Activated CD8-positive, alpha-beta memory T cell treated with anti-CD3 and anti-CD28 coated beads for 24 hours (primary cell): ENCODE results near the gene TMEM120B.
"Not testable (repeated sequence)": the region's sequence is repeated elsewhere in the genome, so short reads cannot be mapped to it uniquely, and the experiment has no call there.

ENCODE experiments used
- DNase-seq: peaks from one replicate; pipeline ENCODE4 v3.0.0-alpha.2; 2020

TMEM120B gene

DNA sequence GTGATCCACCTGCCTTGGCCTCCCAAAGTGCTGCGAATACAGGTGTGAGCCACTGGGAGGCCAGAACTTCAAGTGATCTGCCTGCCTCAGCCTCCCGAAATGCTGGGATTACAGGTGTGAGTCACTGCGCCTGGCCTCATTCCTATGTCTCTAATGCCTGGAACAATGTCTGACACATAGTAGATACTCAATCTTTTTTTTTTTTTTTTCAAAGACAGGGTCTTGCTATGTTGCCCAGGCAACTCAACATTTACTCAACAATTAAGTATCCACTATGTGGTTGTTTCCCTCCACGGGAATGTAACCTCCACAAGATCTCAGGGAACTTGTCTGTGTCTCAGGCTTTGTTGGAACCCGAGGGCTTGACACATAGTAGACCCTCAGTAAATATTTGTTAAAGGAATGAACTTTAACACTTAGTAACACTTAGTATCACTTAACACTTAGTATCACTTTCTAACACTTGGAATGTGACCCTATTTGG lies 3.0 kb upstream of the TMEM120B start:
- DNase-seq = no peak

DNA sequence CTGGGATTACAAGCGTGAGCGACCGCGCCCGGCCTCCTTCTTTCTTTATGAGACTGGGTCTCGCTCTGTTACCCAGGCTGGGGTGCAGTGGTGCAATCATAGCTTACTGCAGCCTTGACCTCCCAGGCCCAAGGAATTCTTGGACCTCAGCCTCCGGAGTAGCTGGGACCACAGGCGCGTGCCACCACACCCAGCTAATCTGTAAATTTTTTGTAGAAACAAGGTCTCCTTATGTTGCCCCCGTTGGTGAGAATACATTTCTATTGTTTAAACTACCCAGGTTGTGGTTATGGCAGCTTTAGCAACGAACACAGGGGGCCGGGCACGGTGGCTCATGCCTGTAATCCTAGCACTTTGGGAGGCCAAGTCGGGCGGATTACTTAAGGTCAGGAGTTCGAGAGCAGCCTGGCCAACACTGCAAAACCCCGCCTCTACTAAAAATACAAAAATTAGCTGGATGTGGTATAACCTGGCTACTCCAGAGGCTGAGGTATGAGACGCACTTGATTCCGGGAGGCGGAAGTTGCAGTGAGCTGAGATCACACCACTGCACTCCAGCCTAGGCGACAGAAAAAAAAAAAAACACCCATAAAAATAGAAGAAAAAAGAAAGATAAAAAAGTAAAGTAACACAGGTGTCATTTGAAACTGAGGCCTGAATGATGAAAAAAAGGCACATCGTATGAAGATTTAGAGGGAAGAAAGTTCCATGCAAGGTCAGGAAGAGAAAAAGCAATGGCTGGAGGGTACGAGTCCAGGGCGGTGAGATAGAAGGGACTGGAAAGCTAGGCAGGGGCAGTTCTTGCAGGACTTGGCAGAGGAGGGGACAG lies 977 bp upstream of the TMEM120B start:
- DNase-seq = peak; percentile 58

DNA sequence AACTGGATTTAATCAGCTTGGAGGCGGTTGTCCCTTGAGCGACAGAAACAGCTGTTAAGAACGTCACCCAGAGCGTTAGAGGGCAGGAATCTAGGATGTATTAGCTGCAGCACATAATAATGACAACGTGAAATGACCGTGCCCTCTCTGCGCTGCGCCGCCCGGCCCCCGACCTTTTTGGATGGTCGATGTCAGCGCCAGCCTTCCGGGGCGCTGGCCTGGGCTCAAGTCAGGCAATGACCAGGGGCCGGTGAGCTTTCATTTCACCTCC lies 427 bp upstream of the TMEM120B start:
- DNase-seq = no peak

DNA sequence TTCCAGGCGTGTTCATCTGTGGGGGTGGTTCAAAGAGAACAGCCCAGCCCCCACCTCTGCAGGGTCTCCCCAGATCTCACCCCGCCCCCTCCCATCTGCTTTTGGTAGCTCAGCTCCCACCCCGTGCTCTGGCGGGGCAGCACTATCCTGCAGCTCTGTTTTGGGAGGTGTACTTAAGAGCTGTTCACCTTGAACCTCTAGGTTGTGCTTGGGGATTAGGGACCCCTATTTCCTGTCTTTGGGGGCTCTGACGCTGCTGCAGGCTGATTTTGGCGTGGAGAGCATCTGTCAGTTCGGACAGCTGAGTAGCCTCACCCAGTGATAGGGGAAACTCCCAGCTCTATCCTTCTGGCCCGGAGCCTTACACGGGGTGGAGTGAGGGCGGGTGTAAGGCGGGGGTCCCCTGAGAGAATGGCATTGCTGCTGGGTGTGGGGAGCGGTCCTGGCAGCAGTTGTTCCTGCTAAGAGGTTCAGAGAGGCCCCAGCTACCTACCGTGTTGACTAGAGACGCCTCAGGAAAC lies 765 bp downstream of the TMEM120B start:
- no peak for DNase-seq

DNA sequence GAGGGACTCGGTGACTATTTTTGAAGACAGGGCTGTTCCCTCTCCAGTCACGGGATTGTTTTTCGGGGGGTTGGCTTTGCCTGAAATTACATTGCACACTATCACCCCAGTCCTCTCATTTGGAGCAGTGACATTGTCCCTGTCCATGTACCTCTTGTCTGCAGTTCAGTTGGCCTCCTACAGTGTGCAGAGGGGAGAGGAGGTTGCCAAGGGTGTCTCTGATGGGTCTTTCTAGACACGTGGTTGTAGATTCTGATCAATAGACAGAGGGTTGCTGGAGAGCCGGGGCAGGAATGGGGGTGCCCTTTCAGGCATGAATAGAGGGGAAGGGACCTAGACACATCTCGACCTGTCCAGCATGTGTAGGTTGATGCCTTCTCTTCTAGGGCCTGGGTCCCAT lies 1.2 kb downstream of the TMEM120B start:
- peak; percentile 61 for DNase-seq

DNA sequence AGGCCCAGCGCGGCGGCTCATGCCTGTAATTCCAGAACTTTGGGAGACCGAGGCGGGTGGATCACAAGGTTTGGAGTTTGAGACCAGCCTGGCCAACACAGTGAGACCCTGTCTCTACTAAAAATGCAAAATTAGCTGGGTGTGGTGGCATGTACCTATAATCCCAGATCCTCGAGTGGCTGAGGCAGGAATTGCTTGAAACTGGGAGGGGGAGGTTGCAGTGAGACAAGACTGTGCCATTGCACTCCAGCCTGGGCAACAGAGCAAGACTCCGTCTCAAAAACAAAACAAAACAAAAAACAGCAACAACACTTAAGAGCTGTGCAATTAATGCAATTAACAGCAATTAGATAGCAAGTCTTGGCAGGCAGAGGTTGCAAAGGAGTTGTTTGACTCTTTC lies 2.5 kb downstream of the TMEM120B start:
- not testable (repeated sequence) for DNase-seq

DNA sequence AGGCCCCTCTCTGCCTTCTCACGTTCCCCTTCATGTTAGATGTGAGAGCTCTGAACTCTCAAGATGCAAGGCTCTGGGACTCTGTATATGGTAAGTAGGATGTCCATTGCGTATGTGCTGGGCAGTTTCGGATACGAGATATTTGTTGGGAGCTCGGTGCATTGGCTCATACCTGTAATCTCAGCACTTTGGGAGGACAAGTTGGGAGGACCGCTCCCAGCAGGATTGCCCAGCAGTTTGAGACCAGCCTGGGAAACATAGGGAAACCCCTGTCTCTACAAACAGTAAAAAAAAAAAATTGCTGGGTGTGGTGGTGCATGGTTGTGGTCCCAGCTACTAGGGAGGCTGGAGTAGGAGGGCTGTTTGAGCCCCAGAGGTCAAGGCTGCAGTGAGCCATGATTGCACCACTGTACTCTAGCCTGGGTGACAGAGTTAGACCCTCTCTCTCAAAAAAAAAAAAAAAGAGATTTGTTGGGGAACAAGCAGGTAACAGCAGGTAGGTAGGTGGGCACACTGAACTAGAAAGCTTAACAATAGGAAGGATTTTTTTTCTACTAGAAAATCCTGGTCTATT lies 3.4 kb downstream of the TMEM120B start:
- no peak for DNase-seq

DNA sequence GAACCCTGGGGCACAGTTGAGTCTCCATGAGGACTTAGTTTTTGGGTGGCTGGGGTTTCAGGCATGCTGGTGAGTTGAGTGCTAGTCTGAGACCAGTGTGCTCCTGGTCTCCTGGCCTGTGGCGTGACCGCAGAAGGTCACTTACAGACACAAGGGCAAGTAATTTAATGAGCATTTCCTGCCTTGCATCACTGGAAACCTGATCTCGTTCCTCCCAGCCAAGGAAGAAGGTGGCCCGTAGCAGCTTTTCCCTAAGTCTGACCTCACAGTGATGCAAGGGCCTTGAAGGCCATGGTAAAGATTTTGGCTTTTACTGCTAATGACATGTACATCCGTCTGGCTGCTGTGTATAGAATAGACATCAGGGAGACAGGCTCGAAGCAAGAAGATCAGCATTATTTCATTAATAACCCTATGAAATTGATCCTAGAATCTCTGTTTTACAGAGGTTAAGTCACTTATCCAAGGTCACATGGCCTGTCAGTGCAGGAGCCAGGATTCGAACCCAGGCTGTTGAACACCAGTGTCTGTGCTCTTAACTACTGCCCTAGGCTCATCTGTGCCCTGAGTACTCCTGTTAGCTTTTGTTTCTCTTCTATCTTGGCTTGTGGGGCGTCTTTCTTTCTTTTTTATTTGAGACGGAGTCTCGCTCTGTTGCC lies 4.6 kb downstream of the TMEM120B start:
- no peak for DNase-seq

DNA sequence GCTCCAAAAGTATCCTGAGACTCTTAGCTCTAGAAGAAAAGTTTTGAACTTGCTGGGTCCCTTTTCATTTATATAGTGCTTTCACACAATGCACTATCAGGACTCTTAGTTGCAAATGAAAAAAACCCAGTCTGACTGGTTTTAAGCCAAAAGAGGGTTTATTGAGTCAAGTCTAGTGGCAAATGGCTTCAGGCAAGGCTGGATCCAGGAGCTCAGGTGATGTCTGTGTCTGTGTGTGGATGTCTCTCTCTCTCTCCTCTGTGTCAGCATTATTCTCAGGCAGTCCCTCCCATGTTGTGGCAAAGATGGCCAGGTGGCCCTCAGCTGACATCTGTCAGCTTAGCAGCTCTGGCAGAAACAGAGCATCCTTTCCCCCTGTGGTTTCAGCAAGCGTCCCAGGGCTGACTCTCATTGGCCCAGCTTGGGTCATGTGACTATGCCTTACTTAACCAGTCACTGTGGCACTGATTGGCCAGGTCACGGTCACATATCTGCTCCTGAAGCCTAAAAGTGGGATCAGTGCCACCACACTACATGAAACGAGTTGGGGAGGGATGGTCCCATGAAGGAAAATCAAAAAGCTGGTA lies 6.2 kb downstream of the TMEM120B start:
- no peak for DNase-seq

DNA sequence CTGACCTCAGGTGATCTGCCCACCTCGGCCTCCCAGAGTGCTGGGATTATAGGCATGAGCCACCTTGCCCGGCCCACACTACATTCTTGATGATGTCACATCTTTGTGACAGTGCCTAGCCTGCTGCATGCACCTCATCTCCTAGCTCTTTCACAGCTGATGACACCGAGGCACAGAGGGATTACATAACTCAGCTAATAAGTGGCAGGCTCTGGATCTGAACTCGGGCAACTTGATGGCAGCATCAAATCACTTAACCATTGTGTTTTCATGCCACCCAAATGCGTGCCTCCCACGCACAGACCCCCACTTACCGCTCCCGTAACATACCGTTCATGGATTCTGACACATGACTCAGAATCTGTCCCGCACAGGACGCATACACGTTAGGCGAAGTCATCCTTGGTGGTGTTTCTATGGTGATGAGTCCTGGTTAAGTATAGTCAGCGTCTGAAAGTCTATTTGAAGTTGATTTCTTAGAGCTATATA lies 7.4 kb downstream of the TMEM120B start:
- no peak for DNase-seq

DNA sequence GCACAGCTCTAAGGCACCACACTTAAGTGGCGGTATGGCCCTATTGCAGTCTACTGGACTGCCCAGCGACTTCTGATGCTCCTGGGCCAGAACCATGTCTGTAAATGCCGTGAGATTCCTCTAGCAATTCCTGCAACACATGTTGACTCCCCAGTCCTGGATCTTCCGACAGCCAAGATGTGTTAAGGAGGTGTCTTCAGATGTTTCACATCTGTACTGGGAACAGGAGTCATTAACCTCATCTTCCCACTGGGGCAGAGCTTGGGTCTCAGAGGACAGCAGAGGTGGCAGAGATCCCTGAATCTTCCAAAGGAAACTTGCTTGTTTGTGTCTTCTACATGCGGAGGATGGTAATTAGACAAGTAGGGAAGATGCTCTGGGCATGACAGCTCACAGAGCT lies 8.2 kb downstream of the TMEM120B start:
- DNase-seq = no peak

DNA sequence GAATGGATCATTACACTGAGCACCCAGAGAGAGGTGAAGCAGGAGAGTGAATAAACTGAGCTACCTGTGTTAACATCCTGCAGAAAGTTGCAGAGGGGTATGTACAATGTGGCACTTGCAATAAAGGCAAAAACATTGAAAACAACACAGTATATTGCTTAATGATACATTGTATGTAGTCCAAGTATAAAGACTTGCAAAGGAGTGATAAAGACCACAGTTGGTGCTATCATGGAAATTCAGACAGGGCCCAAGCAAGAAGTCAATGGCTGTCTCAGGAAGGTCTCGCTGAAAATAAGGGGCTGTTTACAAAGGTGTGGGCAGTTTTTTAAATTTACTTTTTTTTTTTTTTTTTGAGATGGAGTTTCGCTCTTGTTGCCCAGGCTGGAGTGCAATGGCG lies 10.0 kb downstream of the TMEM120B start:
- no peak for DNase-seq

DNA sequence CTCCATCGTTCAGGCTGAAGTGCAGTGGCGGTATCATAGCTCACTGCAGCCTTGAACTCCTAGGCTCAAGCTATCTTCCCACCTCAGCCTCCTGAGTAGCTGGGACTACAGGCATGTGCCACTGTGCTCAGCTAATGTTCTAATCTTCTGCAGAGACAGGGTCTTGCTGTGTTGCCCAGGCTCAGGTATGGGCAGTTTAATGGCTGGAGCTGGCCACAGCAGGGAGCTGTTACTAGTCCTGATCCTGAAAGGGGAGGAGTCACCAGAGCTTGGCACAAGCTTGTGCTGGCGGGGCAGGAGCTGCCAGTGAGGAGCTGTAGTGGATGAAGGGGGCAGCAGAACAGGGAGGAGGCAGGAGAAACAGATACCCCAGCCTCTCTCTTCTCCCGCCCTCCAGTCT lies 10.6 kb downstream of the TMEM120B start:
- no peak for DNase-seq

DNA sequence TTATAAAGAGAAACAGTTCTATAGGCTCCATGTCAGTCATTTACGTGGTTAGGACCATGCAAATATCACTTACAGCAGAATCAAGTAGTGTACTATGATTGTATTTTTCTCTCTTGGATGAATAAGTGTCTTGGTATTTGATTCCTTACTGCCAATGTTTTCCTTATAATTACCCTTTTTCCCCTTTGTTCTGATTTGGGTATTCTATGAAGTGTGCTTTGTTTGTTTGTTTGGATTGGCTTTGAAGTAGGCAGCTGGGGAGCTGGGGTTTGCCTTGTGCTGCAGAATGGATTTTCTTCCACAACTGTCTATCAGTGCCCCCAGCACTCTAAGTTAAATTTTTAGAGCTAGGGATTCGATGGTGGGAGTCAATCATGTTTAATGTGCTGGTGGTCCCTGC lies 12.4 kb downstream of the TMEM120B start:
- no peak for DNase-seq

DNA sequence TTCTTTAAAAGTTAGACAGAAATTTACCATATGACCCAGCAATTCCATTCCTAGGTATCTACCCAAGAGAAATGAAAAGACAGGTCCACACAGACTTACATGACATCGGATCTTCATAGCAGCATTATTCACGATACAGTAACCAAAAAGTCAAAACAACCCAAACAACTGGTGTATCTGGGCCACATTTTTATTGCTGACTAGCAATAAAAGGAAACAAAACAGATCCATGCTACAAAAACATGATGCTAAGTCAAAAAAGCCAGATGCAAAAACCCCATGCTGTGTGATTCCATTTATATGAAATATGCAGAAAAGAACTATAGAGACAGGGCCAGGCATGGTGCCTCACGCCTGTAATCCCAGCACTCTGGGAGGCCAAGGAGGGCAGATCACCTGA lies 12.9 kb downstream of the TMEM120B start:
- no peak for DNase-seq

DNA sequence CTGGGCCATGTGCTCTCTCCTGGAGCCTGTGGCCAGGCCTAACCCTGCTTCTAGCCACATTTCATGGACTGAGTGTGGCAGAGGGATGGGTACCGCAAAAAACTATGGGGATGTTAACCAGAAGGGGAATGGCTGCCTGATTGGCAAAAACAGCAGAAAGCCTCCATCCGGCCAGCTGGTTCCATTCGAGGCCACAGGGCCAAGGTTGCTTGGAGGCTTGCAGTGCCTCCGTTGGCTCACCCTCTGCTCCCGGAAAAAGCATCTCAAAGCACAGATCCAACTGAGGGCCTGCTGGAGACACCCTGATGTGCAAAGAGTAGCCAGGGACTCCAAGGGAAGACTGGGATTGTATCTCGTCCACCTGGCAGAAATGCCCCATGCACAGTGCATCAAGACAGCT lies 16.5 kb downstream of the TMEM120B start:
- no peak for DNase-seq

DNA sequence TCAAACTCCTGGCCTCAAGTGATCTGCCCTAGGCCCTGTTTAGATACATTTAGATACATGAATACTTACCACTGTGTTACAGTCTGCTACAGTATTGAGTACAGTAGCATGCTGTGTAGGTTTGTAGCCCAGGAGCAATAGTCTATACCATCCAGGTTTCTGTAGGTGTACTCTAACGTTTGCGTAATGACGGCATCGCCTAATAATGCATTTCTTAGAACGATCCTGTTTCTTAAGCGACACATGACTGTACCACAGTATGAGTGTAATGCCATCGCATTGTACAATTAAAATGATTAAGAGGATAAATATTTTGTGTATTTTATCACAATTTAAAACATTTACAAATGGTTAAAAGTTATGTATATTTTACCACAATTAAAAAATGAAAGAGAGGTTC lies 18.9 kb downstream of the TMEM120B start:
- no peak for DNase-seq

DNA sequence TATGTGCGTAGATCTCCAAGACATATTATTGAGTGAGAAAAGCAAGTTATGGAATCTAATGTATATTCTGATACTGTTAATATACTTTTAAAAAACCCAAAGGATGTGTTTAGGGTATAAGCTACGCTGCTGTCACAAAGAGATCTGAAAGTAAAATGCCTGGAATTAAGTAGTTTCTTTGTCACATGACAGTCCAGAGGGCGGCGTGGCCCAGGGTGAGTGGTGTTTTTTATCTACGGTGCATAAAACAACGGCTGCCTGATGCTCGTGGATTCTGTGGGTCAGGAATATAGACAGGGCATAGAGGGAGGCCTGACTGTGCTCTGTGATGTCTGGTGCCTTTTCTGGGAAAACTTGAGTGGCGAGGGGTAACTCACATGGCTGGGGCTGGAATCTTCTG lies 21.3 kb downstream of the TMEM120B start:
- DNase-seq = no peak

DNA sequence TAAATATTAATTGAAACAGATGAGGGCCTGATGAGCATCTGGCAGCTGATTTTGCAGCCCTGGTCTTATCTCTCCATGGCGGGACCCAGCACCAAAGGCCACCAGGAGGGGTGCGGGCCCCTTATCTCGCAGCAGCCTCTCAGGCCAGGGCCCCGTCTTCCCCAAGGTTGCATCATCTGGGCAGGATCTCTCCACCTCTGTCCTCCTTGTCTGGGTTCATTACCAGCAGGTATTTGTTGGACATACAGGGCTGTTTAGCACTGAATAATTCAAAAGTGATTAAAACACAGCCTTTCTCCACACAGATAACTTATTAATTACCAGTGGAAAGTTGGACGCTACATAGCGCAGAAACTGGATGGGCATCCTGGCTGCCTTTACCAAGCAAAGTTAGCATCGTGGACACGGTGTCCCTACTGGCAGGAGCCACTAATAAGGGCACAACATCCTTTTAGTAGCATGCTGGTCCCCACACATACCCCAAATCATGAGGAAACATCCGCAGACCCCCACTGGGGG lies 25.8 kb downstream of the TMEM120B start:
- DNase-seq = no peak

DNA sequence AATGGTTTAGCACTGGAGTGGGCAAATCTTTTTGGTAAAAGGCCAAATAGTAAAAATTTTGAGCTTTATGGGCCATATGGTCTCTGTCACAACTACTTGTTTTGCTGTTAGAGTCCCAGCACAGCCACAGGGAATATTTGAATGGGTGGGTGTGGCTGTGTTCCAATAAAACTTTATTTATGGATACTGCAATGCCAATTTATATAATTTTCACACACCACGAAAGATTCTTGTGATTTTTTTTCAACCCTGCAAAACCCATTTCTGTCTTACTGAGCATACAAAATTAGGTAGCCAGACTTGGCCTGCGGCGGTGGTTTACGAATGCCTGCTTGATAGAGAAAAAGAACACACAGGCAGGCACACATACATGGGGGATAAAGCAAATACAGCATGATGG lies 28.3 kb downstream of the TMEM120B start:
- DNase-seq = no peak

DNA sequence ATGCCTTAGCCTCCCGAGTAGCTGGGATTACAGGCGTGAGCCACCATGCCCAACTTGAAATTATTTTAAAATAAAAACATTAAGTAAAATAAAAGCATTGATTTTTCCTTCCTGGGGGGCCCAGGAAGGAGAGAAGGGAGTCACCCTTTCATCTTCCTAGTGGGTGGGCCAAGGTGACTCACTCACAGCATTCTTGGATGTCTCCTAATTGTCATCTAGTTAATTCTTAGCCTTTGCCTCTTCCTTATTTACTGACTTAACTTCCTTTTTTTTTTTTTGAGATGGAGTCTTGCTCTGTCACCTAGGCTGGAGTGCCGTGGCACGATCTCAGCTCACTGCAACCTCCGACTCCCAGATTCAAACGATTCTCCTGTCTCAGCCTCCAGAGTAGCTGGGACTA lies 29.2 kb downstream of the TMEM120B start:
- no peak for DNase-seq

DNA sequence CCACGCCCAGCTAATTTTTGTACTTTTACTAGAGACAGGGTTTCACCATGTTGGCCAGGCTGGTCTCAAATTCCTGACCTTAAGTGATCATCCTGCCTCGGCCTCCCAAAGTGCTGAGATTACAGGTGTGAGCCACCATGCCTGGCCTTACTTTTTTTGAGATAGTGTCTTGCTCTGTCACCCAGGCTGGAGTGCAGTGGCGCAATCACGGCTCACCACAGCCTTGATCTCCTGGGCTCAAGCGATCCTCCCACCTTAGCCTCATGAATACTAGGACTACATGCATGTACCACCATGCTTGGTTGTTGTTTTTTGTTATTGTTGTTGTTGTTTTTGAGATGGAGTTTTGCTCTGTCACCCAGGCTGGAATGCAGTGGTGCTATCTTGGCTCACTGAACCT lies 33.0 kb downstream of the TMEM120B start:
- DNase-seq = not testable (repeated sequence)

DNA sequence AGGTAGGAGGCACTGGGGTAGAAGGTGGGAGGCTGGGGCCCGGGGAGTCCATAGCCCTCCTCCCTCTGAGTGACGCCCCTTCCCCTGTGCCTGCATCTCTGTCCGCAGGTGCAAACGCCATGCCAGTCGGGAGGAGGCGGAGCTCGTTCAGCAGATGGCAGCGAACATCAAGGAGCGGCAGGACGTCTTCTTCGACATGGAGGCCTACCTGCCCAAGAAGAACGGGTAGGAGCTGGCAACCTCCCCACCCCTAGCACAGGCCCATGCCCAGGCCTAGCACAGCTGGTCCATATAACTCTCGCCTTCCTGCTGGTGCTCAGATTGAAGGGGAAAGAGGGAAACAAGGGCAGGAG lies 35.6 kb downstream of the TMEM120B start:
- DNase-seq = no peak
